ENCODE results near the gene DENND1A.

The DENND1A gene

DNA sequence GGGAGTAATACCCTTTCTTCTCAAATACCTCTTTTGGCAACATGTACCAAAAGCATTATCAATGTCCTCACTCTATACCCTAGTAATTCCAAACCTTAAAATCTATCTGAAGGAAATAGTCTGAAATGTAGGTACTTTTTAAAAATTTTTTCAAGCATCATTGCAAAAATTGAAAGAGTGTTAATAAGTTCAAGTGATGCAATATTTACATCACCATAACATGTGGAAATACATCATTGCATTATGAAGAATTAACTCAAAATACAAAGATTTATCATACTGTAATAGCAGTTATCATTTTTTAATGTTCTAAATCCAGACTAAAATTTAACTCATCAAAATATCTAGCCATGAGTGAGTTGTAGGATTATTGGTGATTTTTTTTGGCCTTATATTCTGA, 123.1 kb downstream of the DENND1A start:
- Histone ChIP-seq H2AFZ (ENCODE audit: low read depth, low read length, severe bottlenecking) (no peak overlapping the region), H3K36me3 (ENCODE audit: low read length) (no peaks in the 10 kb centered on the region), H4K20me1 (ENCODE audit: low read depth, low read length) (no peaks in the 10 kb centered on the region), H3K9ac (ENCODE audit: low read length) (no peak overlapping the region), H3K9me3 (ENCODE audit: insufficient read depth, low read length) (no peaks in the 10 kb centered on the region), H3K27me3 (ENCODE audit: low read length) (no peaks in the 10 kb centered on the region), H3K4me3 (ENCODE audit: insufficient read depth, low read length, poor library complexity, severe bottlenecking) (no peak overlapping the region), H3K27ac (ENCODE audit: low read depth, low read length) (no peak overlapping the region), H3K9me2 (replicated peaks; ENCODE audit: insufficient read depth, low read length) (no peaks in the 10 kb centered on the region), H3F3A (ENCODE audit: insufficient read depth) (no peaks in the 10 kb centered on the region), H3K79me2 (ENCODE audit: insufficient read depth, low read length) (no peaks in the 10 kb centered on the region), H3K4me2 (ENCODE audit: low read depth, low read length, poor library complexity, severe bottlenecking) (no peak overlapping the region)
- TF ChIP-seq EZH2phosphoT487 (conservative IDR thresholded peaks at IDR 0.05; ENCODE audit: low read length) (no peak), CTCF (IDR thresholded peaks at IDR 0.05; ENCODE audit: insufficient read depth, low read length, poor library complexity, severe bottlenecking) (no peak)

DNA sequence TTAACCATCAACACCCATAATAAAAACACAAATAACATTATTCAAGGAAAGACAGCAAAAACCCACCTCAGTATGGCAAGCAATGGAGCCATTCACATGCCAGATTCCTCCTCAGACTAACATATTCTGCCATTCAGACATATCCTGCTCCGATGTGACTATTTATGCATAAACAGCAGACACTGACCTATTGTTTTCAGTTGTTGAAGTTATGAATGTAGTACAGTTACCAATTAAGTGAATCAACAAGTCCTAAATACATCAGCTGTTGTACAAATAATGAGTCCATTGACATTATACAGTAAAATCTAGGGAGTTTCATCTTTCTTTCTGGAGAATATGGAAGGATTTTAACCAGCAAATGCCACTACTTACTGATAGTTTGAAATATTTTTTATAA, 131.7 kb downstream of the DENND1A start:
- H3K4me2 ChIP-seq (ENCODE audit: low read depth, low read length, poor library complexity, severe bottlenecking) = no peak overlapping the region
- no peaks in the 10 kb centered on the region for H3K9me3 ChIP-seq (ENCODE audit: insufficient read depth, low read length)
- H3K27ac ChIP-seq (ENCODE audit: low read depth, low read length) = no peak overlapping the region
- no peaks in the 10 kb centered on the region for H3K79me2 ChIP-seq (ENCODE audit: insufficient read depth, low read length)
- peaks cover 7% of the 10 kb centered on the region; the same call in 1 of the 2 replicates for H4K20me1 ChIP-seq (ENCODE audit: low read depth, low read length)
- no peaks in the 10 kb centered on the region for H3K27me3 ChIP-seq (ENCODE audit: low read length)
- H3K4me3 ChIP-seq (ENCODE audit: insufficient read depth, low read length, poor library complexity, severe bottlenecking) = no peak overlapping the region
- H3K9ac ChIP-seq (ENCODE audit: low read length) = no peak overlapping the region
- no peaks in the 10 kb centered on the region for H3K36me3 ChIP-seq (ENCODE audit: low read length)
- H2AFZ ChIP-seq (ENCODE audit: low read depth, low read length, severe bottlenecking) = no peak overlapping the region
- no peak for TF ChIP-seq CTCF (IDR thresholded peaks at IDR 0.05; ENCODE audit: insufficient read depth, low read length, poor library complexity, severe bottlenecking)
- no peak for TF ChIP-seq EZH2phosphoT487 (conservative IDR thresholded peaks at IDR 0.05; ENCODE audit: low read length)
- H3K9me2 ChIP-seq (replicated peaks; ENCODE audit: insufficient read depth, low read length) = no peaks in the 10 kb centered on the region
- H3F3A ChIP-seq (ENCODE audit: insufficient read depth) = no peaks in the 10 kb centered on the region

GRCh38 chr9:123796618-123797484, 133.1 kb downstream of the DENND1A start:
- Histone ChIP-seq H4K20me1 (ENCODE audit: low read depth, low read length) (peaks cover 7% of the 10 kb centered on the region; the same call in 1 of the 2 replicates), H3F3A (ENCODE audit: insufficient read depth) (no peaks in the 10 kb centered on the region), H3K27ac (ENCODE audit: low read depth, low read length) (no peak overlapping the region)

More at GRCh38 chr9:123796618-123797484, 133.1 kb downstream of the DENND1A start:
- Histone ChIP-seq H3K79me2 (ENCODE audit: insufficient read depth, low read length) (no peaks in the 10 kb centered on the region), H3K4me3 (ENCODE audit: insufficient read depth, low read length, poor library complexity, severe bottlenecking) (no peak overlapping the region), H3K36me3 (ENCODE audit: low read length) (no peaks in the 10 kb centered on the region), H3K9me2 (replicated peaks; ENCODE audit: insufficient read depth, low read length) (no peaks in the 10 kb centered on the region), H3K9me3 (ENCODE audit: insufficient read depth, low read length) (no peaks in the 10 kb centered on the region), H2AFZ (ENCODE audit: low read depth, low read length, severe bottlenecking) (no peak overlapping the region), H3K9ac (ENCODE audit: low read length) (no peak overlapping the region), H3K27me3 (ENCODE audit: low read length) (no peaks in the 10 kb centered on the region), H3K4me2 (ENCODE audit: low read depth, low read length, poor library complexity, severe bottlenecking) (no peak overlapping the region)
- TF ChIP-seq CTCF (IDR thresholded peaks at IDR 0.05; ENCODE audit: insufficient read depth, low read length, poor library complexity, severe bottlenecking) (no peak), EZH2phosphoT487 (conservative IDR thresholded peaks at IDR 0.05; ENCODE audit: low read length) (no peak)

All from SU-DHL-6 (cell line).